Immature natural killer cell (primary cell): ENCODE data around the gene CFL2. TPM values are rescaled to one million over a fixed set of nuclear protein-coding genes. Genes with fewer than 3 reads are reported as not detected.
A peak's percentile ranks its signal among the peaks of the same experiment; 100 is the strongest.

ENCODE experiments used
- DNase-seq, 3 donors: peaks; one replicate each; pipeline ENCODE4 v3.0.0; 2022; ENCODE audit warnings: mixed read lengths in 1 of 3
- H3K27ac Mint-ChIP-seq, 6 donors: one replicate each; pipeline ENCODE4 v1.8.0; 2020; ENCODE audit warnings: mixed read lengths in 6 of 6, mild to moderate bottlenecking in 5 of 6, inconsistent platforms in 4 of 6, moderate library complexity in 3 of 6
- H3K27me3 Mint-ChIP-seq, 3 donors: one replicate each; pipeline ENCODE4 v1.8.0; 2020 to 2021; ENCODE audit warnings: low read depth in 3 of 3, mild to moderate bottlenecking in 3 of 3, mixed read lengths in 3 of 3, moderate library complexity in 3 of 3, inconsistent platforms in 1 of 3
- H3K36me3 Mint-ChIP-seq, 3 donors: one replicate each; pipeline ENCODE4 v1.8.0; 2020; ENCODE audit warnings: mixed read lengths in 3 of 3, inconsistent platforms in 2 of 3, mild to moderate bottlenecking in 2 of 3
- H3K4me1 Mint-ChIP-seq, 2 donors: one replicate each; pipeline ENCODE4 v1.8.0; 2020; ENCODE audit warnings: inconsistent platforms in 2 of 2, mild to moderate bottlenecking in 2 of 2, mixed read lengths in 2 of 2, moderate library complexity in 1 of 2
- H3K4me3 Mint-ChIP-seq, 5 donors: one replicate each; pipeline ENCODE4 v1.8.0; 2020; ENCODE audit warnings: mild to moderate bottlenecking in 5 of 5, mixed read lengths in 5 of 5, inconsistent platforms in 3 of 5, moderate library complexity in 3 of 5
- H3K9me3 Mint-ChIP-seq, 6 donors: one replicate each; pipeline ENCODE4 v1.8.0; 2020; ENCODE audit warnings: mild to moderate bottlenecking in 6 of 6, mixed read lengths in 6 of 6, inconsistent platforms in 4 of 6, moderate library complexity in 3 of 6
- polyA plus RNA-seq, 3 donors: library from polyadenylated mRNA; unstranded; fragments of 300-500 nt; fragmentation: Illumina TruSeq; gene quantifications; one replicate each; pipeline ENCODE4 v1.2.3, GENCODE V29; 2021

The CFL2 gene
- polyA plus RNA-seq, 3 donors from 2014 or later: 9.2 to 16.1 (median 13.2) TPM

DNA sequence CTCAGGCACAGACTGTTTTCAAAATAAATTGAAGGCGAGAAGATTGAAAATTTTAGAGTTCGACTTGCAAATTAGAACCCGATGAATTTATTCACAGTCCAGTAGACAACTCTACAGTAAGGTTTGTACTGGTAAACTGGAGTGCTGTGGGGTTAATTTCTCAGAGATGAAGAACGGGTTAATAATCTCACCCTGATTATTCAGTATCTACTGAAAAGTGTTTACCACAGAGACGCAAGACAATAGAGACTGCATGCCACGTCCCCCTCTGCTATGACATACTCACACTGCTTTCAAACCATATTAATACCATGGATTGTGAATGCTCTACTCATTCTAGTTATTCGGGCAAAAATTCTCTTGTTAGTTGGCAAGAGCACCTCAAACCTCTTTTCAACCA lies 36.1 kb downstream of the CFL2 start:
- DNase-seq: no peak
- Mint-ChIP-seq H3K9me3 (no peaks in the 10 kb centered on the region), H3K27ac (no peak overlapping the region), H3K36me3 (no peaks in the 10 kb centered on the region), H3K4me3 (no peak overlapping the region), H3K27me3 (peaks cover 0 to 4% (median 0%) of the 10 kb centered on the region in 3 donors), H3K4me1 (no peaks in the 10 kb centered on the region)

DNA sequence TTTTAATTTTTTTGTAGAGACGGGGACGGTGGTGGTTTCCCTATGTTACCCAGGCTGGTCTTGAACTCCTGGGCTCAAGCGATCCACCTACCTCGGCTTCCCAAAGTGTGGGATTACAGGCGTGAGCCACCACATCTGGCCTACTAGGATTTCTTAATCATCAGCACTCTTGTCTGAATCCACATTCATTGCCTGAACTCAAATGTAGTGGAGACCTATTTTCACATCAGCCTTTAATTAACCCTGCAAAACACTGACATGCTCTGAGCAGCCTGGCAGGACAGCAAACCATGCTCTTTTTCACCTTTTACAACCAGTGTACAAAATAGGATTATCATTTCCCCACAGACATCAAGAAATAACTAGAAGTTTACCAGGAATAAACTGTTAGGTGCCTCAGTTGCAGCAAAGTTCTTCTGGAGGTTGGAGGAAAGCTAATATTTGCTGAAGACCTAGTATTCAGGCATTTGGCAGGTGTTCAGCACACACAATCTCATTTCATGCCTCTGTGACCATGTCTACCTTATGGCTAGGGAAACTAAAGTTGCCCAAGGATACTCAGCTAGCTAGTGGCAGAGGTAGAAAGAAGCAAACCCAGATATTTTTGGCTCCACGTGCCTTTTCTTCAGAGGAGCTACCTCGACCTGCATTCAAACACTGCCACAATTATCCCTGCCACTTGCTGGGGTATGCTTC lies 37.7 kb downstream of the CFL2 start:
- Mint-ChIP-seq H3K36me3 (no peaks in the 10 kb centered on the region), H3K27me3 (peaks cover 0 to 5% (median 0%) of the 10 kb centered on the region in 3 donors)

DNA sequence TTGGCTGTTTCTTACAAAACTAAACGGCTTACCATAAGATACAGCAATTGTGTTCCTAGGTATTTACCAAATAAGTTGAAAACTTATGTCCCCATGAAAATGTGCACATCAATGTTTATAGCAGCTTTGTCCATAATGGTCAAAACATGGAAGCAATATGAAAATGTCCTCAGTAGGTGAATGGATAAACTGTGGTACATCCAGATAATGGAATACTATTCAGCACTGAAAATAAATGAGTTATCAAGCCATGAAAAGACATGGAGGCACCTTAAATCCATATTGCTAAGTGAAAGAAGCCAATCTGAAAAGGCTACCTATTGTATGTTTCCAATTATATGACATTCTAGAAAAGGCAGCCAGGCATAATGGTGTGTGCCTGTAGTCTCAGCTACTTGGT lies 40.7 kb downstream of the CFL2 start:
- Mint-ChIP-seq H3K36me3 (no peaks in the 10 kb centered on the region), H3K4me3 (no peak overlapping the region), H3K27me3 (peaks cover 0 to 3% (median 0%) of the 10 kb centered on the region in 3 donors), H3K27ac (no peak overlapping the region), H3K4me1 (no peaks in the 10 kb centered on the region), H3K9me3 (no peaks in the 10 kb centered on the region)
- DNase-seq: no peak

More for the DNA sequence above, 37.7 kb downstream of the CFL2 start:
- no peak overlapping the region for H3K27ac Mint-ChIP-seq
- no peak for DNase-seq
- H3K9me3 Mint-ChIP-seq: no peaks in the 10 kb centered on the region
- H3K4me3 Mint-ChIP-seq: no peak overlapping the region
- H3K4me1 Mint-ChIP-seq: no peaks in the 10 kb centered on the region

- H3K4me3 Mint-ChIP-seq: no peak overlapping the region
- no peaks in the 10 kb centered on the region for H3K9me3 Mint-ChIP-seq
- H3K27me3 Mint-ChIP-seq: peaks cover 0 to 6% (median 0%) of the 10 kb centered on the region in 3 donors
- H3K4me1 Mint-ChIP-seq: no peaks in the 10 kb centered on the region
- DNase-seq: no peak
- H3K27ac Mint-ChIP-seq: peak overlapping the region in 1 of 6 donors; percentile 40
- no peaks in the 10 kb centered on the region for H3K36me3 Mint-ChIP-seq
Measured at GRCh38 chr14:34671716-34672115, 42.7 kb downstream of the CFL2 start.

- no peak overlapping the region for H3K27ac Mint-ChIP-seq
- DNase-seq: no peak
- peaks cover 3 to 6% (median 3%) of the 10 kb centered on the region in 3 donors for H3K27me3 Mint-ChIP-seq
Measured at GRCh38 chr14:34668111-34668510, 46.3 kb downstream of the CFL2 start.

DNA sequence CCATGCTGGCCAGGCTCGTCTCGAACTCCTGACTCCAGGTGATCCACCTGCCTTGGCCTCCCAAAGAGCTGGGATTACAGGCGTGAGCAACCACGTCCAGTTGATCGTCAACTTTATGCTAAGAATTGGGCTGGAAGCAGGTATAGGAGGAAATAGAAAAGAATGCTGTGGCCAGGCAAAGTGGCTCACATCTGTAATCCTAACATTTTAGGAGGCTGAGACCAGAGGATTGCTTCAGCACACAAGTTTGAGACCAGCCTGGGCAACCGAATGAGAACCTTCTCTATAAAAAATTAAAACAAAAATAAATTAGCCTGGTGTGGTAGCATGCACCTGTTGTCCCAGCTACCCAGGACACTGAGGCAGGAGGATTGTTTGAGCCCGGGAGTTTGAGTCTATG lies 47.4 kb downstream of the CFL2 start:
- H3K27me3 Mint-ChIP-seq: peaks cover 3 to 6% (median 3%) of the 10 kb centered on the region in 3 donors
- no peak overlapping the region for H3K27ac Mint-ChIP-seq
- H3K4me3 Mint-ChIP-seq: no peak overlapping the region
- no peak for DNase-seq
- H3K4me1 Mint-ChIP-seq: no peaks in the 10 kb centered on the region
- H3K36me3 Mint-ChIP-seq: no peaks in the 10 kb centered on the region
- H3K9me3 Mint-ChIP-seq: no peaks in the 10 kb centered on the region

More at GRCh38 chr14:34668111-34668510, 46.3 kb downstream of the CFL2 start:
- Mint-ChIP-seq H3K4me1 (no peaks in the 10 kb centered on the region), H3K9me3 (no peaks in the 10 kb centered on the region), H3K4me3 (no peak overlapping the region), H3K36me3 (no peaks in the 10 kb centered on the region)

- no peak for DNase-seq
- no peaks in the 10 kb centered on the region for H3K4me1 Mint-ChIP-seq
- no peaks in the 10 kb centered on the region for H3K36me3 Mint-ChIP-seq
- H3K27me3 Mint-ChIP-seq: peaks cover 3 to 5% (median 3%) of the 10 kb centered on the region in 3 donors
- no peaks in the 10 kb centered on the region for H3K9me3 Mint-ChIP-seq
- no peak overlapping the region for H3K27ac Mint-ChIP-seq
- H3K4me3 Mint-ChIP-seq: no peak overlapping the region
Measured at GRCh38 chr14:34665785-34666435, 48.5 kb downstream of the CFL2 start.

DNA sequence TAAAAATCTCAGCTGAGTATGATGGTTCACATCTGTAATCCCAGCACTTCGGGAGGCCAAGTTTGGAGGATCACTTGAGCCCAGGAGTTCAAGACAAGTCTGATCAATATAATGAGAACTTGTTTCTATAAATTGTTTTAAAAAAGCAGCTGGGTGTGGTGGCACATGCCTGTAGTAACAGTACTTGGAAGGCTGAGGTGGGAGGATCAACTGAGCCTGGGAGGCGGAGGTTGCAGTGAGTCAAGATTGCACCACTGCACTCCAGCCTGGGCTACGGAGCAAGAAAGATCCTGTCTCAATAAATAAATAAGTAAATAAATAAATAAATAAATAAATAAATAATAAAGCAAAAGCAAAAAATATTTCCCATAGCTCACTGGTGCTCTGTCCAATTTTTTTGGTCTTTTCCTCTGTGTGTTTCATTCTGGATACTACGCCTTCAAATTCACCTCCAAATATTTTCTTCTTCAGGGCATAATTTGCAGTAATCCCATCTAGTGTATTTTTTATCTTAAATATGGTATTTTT lies 51.8 kb downstream of the CFL2 start:
- Mint-ChIP-seq H3K36me3 (no peaks in the 10 kb centered on the region), H3K4me1 (no peaks in the 10 kb centered on the region), H3K27ac (no peak overlapping the region), H3K4me3 (no peak overlapping the region), H3K9me3 (no peaks in the 10 kb centered on the region), H3K27me3 (peaks cover 2 to 3% (median 3%) of the 10 kb centered on the region in 3 donors)
- DNase-seq: no peak

DNA sequence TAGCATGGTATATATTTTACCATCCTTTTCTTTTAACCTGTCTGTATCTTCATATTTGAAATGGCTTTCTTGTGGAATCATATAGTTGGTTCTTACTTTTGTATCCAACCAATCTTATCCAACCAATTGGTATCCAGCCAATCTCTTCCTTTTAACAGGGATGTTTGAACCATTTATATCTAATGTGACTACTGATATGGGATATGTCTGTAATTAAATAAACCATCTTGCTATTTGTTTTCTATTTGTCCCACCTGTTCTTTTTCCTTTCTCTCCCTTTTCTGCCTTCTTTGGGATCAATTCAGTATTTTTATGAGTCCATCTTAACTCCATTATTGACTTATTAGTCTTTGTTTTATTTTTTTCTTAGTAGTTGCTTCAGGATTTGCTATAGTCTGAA lies 53.6 kb downstream of the CFL2 start:
- Mint-ChIP-seq H3K4me1 (no peaks in the 10 kb centered on the region), H3K27ac (no peak overlapping the region), H3K4me3 (no peak overlapping the region), H3K9me3 (no peaks in the 10 kb centered on the region), H3K36me3 (no peaks in the 10 kb centered on the region), H3K27me3 (peaks cover 0 to 3% (median 2%) of the 10 kb centered on the region in 3 donors)
- DNase-seq: no peak

Other genes with a start within 250 kb of the CFL2 start
- 100 to 1,000 TPM in 2 of 3 donors, 10 to 100 TPM in 1; 94.9 to 192 (median 109) TPM for gene EAPP, start 174.9 kb downstream of the CFL2 start, polyA plus RNA-seq
- gene SNX6, start 84.4 kb downstream of the CFL2 start, polyA plus RNA-seq: 100 to 1,000 TPM; 141 to 174 (median 149) TPM
- 10 to 100 TPM in 1 of 3 donors, 1 to 10 TPM in 2; 4.0 to 17.6 (median 8.3) TPM for gene BAZ1A, start 160.8 kb upstream of the CFL2 start, polyA plus RNA-seq